Upper lobe of left lung (tissue), 4 donors: ENCODE results near the gene TBC1D14.

ENCODE experiments used
- EP300 ChIP-seq, 4 donors: sonication (generic); formaldehyde crosslinking; IDR thresholded peaks; one replicate each; pipeline ENCODE4 v1.5.1; 2017; ENCODE audit warnings: antibody characterized with exemption in 4 of 4, control low read depth in 2 of 4
- POLR2A ChIP-seq, 4 donors: fragments of 450-650 bp; IDR thresholded peaks; one replicate each; pipeline ENCODE4 v1.5.1; 2016 to 2017; ENCODE audit warnings: antibody characterized with exemption in 4 of 4, mild to moderate bottlenecking in 2 of 4
- POLR2AphosphoS5 ChIP-seq, 2 donors: sonication (generic); formaldehyde crosslinking; IDR thresholded peaks; one replicate each; pipeline ENCODE4 v1.5.1; 2017; ENCODE audit warnings: antibody characterized with exemption in 2 of 2
- TF ChIP-seq, protein P1 (sequence below), 6 experiments: fragments of 450-650 bp in 4 of 6; fragments of 200-600 bp in 2 of 6; sonication (generic) in 2 of 6; IDR thresholded peaks; one replicate each; pipeline ENCODE4 v1.5.1; 2016 to 2019; ENCODE audit warnings: antibody characterized with exemption in 6 of 6

DNA sequence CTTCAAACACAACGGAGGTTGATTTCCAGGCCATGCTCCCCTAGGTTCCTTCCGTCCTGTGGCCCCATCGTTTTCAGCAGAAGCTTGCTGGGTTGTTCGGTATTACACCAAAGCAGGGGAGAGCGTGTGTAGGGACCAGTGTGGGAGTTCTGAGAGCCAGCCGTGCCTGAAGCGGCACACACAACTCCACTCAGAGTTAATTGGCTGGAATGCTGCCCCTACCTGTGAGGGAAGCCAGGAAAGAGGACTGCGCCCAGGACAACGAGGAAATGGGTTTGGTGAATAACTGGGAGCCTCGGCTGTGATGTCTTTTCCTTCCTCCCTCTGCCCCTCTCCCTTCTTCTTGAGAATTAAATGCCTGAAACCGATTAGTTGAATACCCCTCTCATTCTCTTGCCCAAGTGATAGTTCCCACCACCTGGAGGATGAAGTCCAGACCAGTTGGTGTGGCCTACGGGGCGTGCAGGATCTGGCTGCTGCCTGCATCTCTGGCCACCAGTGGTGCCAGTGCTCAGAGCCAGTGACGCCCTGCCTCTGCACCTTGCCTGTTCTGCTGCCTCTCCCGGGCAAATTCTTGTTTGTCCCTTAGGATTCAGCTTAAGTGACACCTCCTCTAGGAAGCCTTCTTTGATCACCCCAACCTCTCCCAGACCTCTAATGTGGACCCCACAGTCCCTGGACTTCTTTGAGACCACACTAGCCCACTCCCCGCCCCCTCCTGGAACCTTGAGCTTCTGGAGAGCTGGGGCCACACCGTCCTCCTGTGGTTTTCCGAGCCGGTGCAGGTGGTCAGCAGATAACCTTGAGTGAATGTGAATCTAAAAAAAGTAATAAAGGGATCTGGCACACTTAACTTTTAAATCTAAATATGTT lies 33.6 kb downstream of the TBC1D14 start:
- TF ChIP-seq, protein P1, sequence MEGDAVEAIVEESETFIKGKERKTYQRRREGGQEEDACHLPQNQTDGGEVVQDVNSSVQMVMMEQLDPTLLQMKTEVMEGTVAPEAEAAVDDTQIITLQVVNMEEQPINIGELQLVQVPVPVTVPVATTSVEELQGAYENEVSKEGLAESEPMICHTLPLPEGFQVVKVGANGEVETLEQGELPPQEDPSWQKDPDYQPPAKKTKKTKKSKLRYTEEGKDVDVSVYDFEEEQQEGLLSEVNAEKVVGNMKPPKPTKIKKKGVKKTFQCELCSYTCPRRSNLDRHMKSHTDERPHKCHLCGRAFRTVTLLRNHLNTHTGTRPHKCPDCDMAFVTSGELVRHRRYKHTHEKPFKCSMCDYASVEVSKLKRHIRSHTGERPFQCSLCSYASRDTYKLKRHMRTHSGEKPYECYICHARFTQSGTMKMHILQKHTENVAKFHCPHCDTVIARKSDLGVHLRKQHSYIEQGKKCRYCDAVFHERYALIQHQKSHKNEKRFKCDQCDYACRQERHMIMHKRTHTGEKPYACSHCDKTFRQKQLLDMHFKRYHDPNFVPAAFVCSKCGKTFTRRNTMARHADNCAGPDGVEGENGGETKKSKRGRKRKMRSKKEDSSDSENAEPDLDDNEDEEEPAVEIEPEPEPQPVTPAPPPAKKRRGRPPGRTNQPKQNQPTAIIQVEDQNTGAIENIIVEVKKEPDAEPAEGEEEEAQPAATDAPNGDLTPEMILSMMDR (IDR thresholded peaks at IDR 0.05): no peak
- TF ChIP-seq POLR2AphosphoS5 (IDR thresholded peaks at IDR 0.05) (no peak), POLR2A (IDR thresholded peaks at IDR 0.05) (no peak), EP300 (IDR thresholded peaks at IDR 0.05) (no peak)
